Measurements from ENCODE around the gene KLHL13.

DNA sequence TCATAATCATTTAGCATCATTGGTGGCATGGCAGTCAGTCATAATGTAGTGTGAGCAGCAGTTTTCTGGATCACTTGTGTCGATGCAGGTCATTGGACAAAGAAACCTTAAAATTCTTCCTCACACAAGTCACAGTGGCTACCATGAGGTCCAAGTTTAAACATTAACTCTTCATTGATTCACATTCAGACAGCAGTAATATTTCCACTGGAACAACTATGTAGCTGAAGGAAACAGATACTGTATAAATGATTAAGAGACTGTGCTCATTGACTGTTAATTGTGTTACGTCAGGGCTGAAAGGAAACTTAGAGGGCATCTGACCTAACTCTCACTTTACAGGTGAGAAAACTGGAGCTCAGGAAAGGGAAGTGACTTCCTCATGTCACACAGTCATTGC lies 261.8 kb downstream of the KLHL13 start:
- TF ChIP-seq, protein P1, sequence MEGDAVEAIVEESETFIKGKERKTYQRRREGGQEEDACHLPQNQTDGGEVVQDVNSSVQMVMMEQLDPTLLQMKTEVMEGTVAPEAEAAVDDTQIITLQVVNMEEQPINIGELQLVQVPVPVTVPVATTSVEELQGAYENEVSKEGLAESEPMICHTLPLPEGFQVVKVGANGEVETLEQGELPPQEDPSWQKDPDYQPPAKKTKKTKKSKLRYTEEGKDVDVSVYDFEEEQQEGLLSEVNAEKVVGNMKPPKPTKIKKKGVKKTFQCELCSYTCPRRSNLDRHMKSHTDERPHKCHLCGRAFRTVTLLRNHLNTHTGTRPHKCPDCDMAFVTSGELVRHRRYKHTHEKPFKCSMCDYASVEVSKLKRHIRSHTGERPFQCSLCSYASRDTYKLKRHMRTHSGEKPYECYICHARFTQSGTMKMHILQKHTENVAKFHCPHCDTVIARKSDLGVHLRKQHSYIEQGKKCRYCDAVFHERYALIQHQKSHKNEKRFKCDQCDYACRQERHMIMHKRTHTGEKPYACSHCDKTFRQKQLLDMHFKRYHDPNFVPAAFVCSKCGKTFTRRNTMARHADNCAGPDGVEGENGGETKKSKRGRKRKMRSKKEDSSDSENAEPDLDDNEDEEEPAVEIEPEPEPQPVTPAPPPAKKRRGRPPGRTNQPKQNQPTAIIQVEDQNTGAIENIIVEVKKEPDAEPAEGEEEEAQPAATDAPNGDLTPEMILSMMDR (IDR thresholded peaks at IDR 0.05) = no peak
- TF ChIP-seq POLR2AphosphoS5 (IDR thresholded peaks at IDR 0.05) = no peak
- no peak for TF ChIP-seq POLR2A (IDR thresholded peaks at IDR 0.05)
- TF ChIP-seq EP300 (IDR thresholded peaks at IDR 0.05) = no peak
